ENCODE measurements around the gene GRIA1. TPM values are rescaled to one million over a fixed set of nuclear protein-coding genes. Genes with fewer than 3 reads are reported as not detected.

The GRIA1 gene
- total RNA-seq, 1 donor from 2014 or later: not detected

GRCh38 chr5:153516504-153517240 lies 26.2 kb downstream of the GRIA1 start:
- intact Hi-C loops (cut with micrococcal nuclease): no loop called here
- H3K27me3 Mint-ChIP-seq: no peaks in the 10 kb centered on the region
- DNase-seq: no peak
- H3K9me3 Mint-ChIP-seq: no peaks in the 10 kb centered on the region
- H3K4me3 Mint-ChIP-seq: no peak overlapping the region
- no peaks in the 10 kb centered on the region for H3K36me3 Mint-ChIP-seq (ENCODE audit: low read depth)
- H3K27ac Mint-ChIP-seq: no peak overlapping the region
- no peaks in the 10 kb centered on the region for H3K4me1 Mint-ChIP-seq

GRCh38 chr5:153517241-153517611 lies 26.8 kb downstream of the GRIA1 start:
- no peak for DNase-seq
- Mint-ChIP-seq H3K36me3 (ENCODE audit: low read depth) (no peaks in the 10 kb centered on the region), H3K4me3 (no peak overlapping the region), H3K27ac (no peak overlapping the region), H3K9me3 (no peaks in the 10 kb centered on the region), H3K4me1 (no peaks in the 10 kb centered on the region), H3K27me3 (no peaks in the 10 kb centered on the region)
- intact Hi-C loops (cut with micrococcal nuclease): no loop called here

- Mint-ChIP-seq H3K27ac (no peak overlapping the region), H3K36me3 (ENCODE audit: low read depth) (no peaks in the 10 kb centered on the region), H3K4me1 (no peaks in the 10 kb centered on the region), H3K27me3 (no peaks in the 10 kb centered on the region), H3K4me3 (no peak overlapping the region), H3K9me3 (no peaks in the 10 kb centered on the region)
- no peak for DNase-seq
- intact Hi-C loops (cut with micrococcal nuclease): no loop called here
Measured at GRCh38 chr5:153520137-153520536, 29.7 kb downstream of the GRIA1 start.

- Mint-ChIP-seq H3K4me1 (no peaks in the 10 kb centered on the region), H3K9me3 (no peaks in the 10 kb centered on the region), H3K27me3 (no peaks in the 10 kb centered on the region), H3K27ac (no peak overlapping the region), H3K36me3 (ENCODE audit: low read depth) (no peaks in the 10 kb centered on the region), H3K4me3 (no peak overlapping the region)
- DNase-seq: no peak
- intact Hi-C loops (cut with micrococcal nuclease): no loop called here
Measured at GRCh38 chr5:153520952-153521351, 30.5 kb downstream of the GRIA1 start.

GRCh38 chr5:153523211-153523610 lies 32.7 kb downstream of the GRIA1 start:
- Mint-ChIP-seq H3K27me3 (no peaks in the 10 kb centered on the region), H3K27ac (no peak overlapping the region), H3K36me3 (ENCODE audit: low read depth) (no peaks in the 10 kb centered on the region), H3K4me1 (no peaks in the 10 kb centered on the region), H3K9me3 (no peaks in the 10 kb centered on the region), H3K4me3 (no peak overlapping the region)
- intact Hi-C loops (cut with micrococcal nuclease): no loop called here
- DNase-seq: no peak

GRCh38 chr5:153523831-153524230 lies 33.4 kb downstream of the GRIA1 start:
- Mint-ChIP-seq H3K27ac (no peak overlapping the region), H3K27me3 (no peaks in the 10 kb centered on the region), H3K9me3 (no peaks in the 10 kb centered on the region), H3K4me3 (no peak overlapping the region), H3K36me3 (ENCODE audit: low read depth) (no peaks in the 10 kb centered on the region), H3K4me1 (no peaks in the 10 kb centered on the region)
- intact Hi-C loops (cut with micrococcal nuclease): no loop called here
- no peak for DNase-seq

GRCh38 chr5:153525536-153525935 lies 35.1 kb downstream of the GRIA1 start:
- Mint-ChIP-seq H3K36me3 (ENCODE audit: low read depth) (no peaks in the 10 kb centered on the region), H3K27me3 (no peaks in the 10 kb centered on the region), H3K4me3 (no peak overlapping the region), H3K9me3 (no peaks in the 10 kb centered on the region), H3K27ac (no peak overlapping the region), H3K4me1 (no peaks in the 10 kb centered on the region)
- DNase-seq: no peak
- intact Hi-C loops (cut with micrococcal nuclease): no loop called here

GRCh38 chr5:153530357-153531143 lies 40.1 kb downstream of the GRIA1 start:
- intact Hi-C loops (cut with micrococcal nuclease): no loop called here
- no peaks in the 10 kb centered on the region for H3K36me3 Mint-ChIP-seq (ENCODE audit: low read depth)
- no peaks in the 10 kb centered on the region for H3K9me3 Mint-ChIP-seq

GRCh38 chr5:153533546-153533945 lies 43.1 kb downstream of the GRIA1 start:
- H3K27me3 Mint-ChIP-seq: no peaks in the 10 kb centered on the region
- no peak overlapping the region for H3K4me3 Mint-ChIP-seq
- no peaks in the 10 kb centered on the region for H3K4me1 Mint-ChIP-seq
- no peak overlapping the region for H3K27ac Mint-ChIP-seq
- no peaks in the 10 kb centered on the region for H3K9me3 Mint-ChIP-seq
- no peak for DNase-seq
- no peaks in the 10 kb centered on the region for H3K36me3 Mint-ChIP-seq (ENCODE audit: low read depth)
- intact Hi-C loops (cut with micrococcal nuclease): no loop called here

More at GRCh38 chr5:153530357-153531143, 40.1 kb downstream of the GRIA1 start:
- no peak for DNase-seq
- no peaks in the 10 kb centered on the region for H3K27me3 Mint-ChIP-seq
- H3K4me3 Mint-ChIP-seq: no peak overlapping the region
- no peak overlapping the region for H3K27ac Mint-ChIP-seq
- no peaks in the 10 kb centered on the region for H3K4me1 Mint-ChIP-seq

- Mint-ChIP-seq H3K4me1 (no peaks in the 10 kb centered on the region), H3K27me3 (no peaks in the 10 kb centered on the region), H3K4me3 (no peak overlapping the region), H3K36me3 (ENCODE audit: low read depth) (no peaks in the 10 kb centered on the region), H3K9me3 (no peaks in the 10 kb centered on the region), H3K27ac (no peak overlapping the region)
- DNase-seq: no peak
- intact Hi-C loops (cut with micrococcal nuclease): no loop called here
Measured at GRCh38 chr5:153534102-153534501, 43.6 kb downstream of the GRIA1 start.

GRCh38 chr5:153537207-153537606 lies 46.7 kb downstream of the GRIA1 start:
- no peaks in the 10 kb centered on the region for H3K27me3 Mint-ChIP-seq
- H3K36me3 Mint-ChIP-seq (ENCODE audit: low read depth): no peaks in the 10 kb centered on the region
- intact Hi-C loops (cut with micrococcal nuclease): no loop called here

GRCh38 chr5:153539983-153540382 lies 49.5 kb downstream of the GRIA1 start:
- Mint-ChIP-seq H3K4me3 (no peak overlapping the region), H3K27me3 (no peaks in the 10 kb centered on the region), H3K36me3 (ENCODE audit: low read depth) (no peaks in the 10 kb centered on the region), H3K27ac (no peak overlapping the region), H3K9me3 (no peaks in the 10 kb centered on the region), H3K4me1 (no peaks in the 10 kb centered on the region)
- DNase-seq: no peak
- intact Hi-C loops (cut with micrococcal nuclease): no loop called here

More at GRCh38 chr5:153537207-153537606, 46.7 kb downstream of the GRIA1 start:
- no peaks in the 10 kb centered on the region for H3K4me1 Mint-ChIP-seq
- no peak overlapping the region for H3K4me3 Mint-ChIP-seq
- no peaks in the 10 kb centered on the region for H3K9me3 Mint-ChIP-seq
- H3K27ac Mint-ChIP-seq: no peak overlapping the region
- DNase-seq: no peak

GRCh38 chr5:153542536-153542935 lies 52.1 kb downstream of the GRIA1 start:
- intact Hi-C loops (cut with micrococcal nuclease): no loop called here
- DNase-seq: no peak
- H3K4me1 Mint-ChIP-seq: no peaks in the 10 kb centered on the region
- H3K27me3 Mint-ChIP-seq: no peaks in the 10 kb centered on the region
- no peaks in the 10 kb centered on the region for H3K36me3 Mint-ChIP-seq (ENCODE audit: low read depth)
- H3K4me3 Mint-ChIP-seq: no peak overlapping the region
- H3K27ac Mint-ChIP-seq: no peak overlapping the region
- H3K9me3 Mint-ChIP-seq: no peaks in the 10 kb centered on the region

GRCh38 chr5:153543288-153543687 lies 52.8 kb downstream of the GRIA1 start:
- no peaks in the 10 kb centered on the region for H3K27me3 Mint-ChIP-seq
- H3K9me3 Mint-ChIP-seq: no peaks in the 10 kb centered on the region
- DNase-seq: no peak
- no peak overlapping the region for H3K27ac Mint-ChIP-seq
- no peaks in the 10 kb centered on the region for H3K4me1 Mint-ChIP-seq
- intact Hi-C loops (cut with micrococcal nuclease): no loop called here
- no peak overlapping the region for H3K4me3 Mint-ChIP-seq
- H3K36me3 Mint-ChIP-seq (ENCODE audit: low read depth): no peaks in the 10 kb centered on the region

Data from activated CD4-positive, alpha-beta T cell treated with anti-CD3 and anti-CD28 coated beads, Interleukin-2, amount 10 ng/mL, durations not matched to agents 24 days and 14 days (primary cell).